ENCODE results near the gene ATG12. TPM values are rescaled to one million over a fixed set of nuclear protein-coding genes. Genes with fewer than 3 reads are reported as not detected.

Gene ATG12
- total RNA-seq, 1 donor from 2014 or later: 122 TPM

DNA sequence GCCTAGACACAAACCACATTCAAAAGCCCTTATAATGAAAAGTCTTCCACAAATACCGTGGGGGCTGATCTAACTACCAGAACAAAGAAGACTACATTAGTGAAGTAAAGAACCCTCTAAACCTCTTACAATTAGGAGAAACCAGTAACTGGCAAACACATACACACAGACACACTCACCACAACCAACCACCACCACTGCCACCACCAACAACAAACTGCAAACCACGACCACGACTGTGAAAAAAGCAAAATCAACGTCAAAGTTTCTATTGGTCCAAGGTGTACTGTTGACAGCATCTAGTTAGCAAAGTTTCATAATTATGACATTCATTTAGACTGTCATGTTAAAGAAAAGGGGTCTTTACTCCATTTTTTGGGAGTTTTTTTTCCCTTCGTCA is 27.6 kb downstream of the ATG12 start:
- H4K20me1 ChIP-seq (ENCODE audit: low read depth): peaks cover 17% of the 10 kb centered on the region
- H3K4me1 Mint-ChIP-seq: peaks cover 33% of the 10 kb centered on the region
- peaks cover 34% of the 10 kb centered on the region for H3K27me3 ChIP-seq
- peaks cover 28% of the 10 kb centered on the region for H3K36me3 Mint-ChIP-seq
- peak overlapping the region; percentile 52 for H3K4me3 Mint-ChIP-seq
- H3K27me3 Mint-ChIP-seq (ENCODE audit: insufficient read depth, low read depth): peaks cover 2% of the 10 kb centered on the region
- no peaks in the 10 kb centered on the region for H3K9me3 ChIP-seq (ENCODE audit: low read depth)
- peak overlapping the region; percentile 96 for H3K4me2 ChIP-seq
- no peak overlapping the region for H3K9ac ChIP-seq
- H2AFZ ChIP-seq (replicated peaks): no peak overlapping the region
- DNase-seq (ENCODE audit: low spot score): peak; percentile 2
- peaks cover 22% of the 10 kb centered on the region for H3K4me1 ChIP-seq
- peaks cover 10% of the 10 kb centered on the region for H3F3A ChIP-seq (ENCODE audit: low read depth)
- no peak overlapping the region for H3K27ac ChIP-seq
- H3K4me3 ChIP-seq: no peak overlapping the region
- H3K9me3 Mint-ChIP-seq: no peaks in the 10 kb centered on the region
- H3K27ac Mint-ChIP-seq: no peak overlapping the region
- H3K36me3 ChIP-seq: no peaks in the 10 kb centered on the region
- TF ChIP-seq, protein P1, sequence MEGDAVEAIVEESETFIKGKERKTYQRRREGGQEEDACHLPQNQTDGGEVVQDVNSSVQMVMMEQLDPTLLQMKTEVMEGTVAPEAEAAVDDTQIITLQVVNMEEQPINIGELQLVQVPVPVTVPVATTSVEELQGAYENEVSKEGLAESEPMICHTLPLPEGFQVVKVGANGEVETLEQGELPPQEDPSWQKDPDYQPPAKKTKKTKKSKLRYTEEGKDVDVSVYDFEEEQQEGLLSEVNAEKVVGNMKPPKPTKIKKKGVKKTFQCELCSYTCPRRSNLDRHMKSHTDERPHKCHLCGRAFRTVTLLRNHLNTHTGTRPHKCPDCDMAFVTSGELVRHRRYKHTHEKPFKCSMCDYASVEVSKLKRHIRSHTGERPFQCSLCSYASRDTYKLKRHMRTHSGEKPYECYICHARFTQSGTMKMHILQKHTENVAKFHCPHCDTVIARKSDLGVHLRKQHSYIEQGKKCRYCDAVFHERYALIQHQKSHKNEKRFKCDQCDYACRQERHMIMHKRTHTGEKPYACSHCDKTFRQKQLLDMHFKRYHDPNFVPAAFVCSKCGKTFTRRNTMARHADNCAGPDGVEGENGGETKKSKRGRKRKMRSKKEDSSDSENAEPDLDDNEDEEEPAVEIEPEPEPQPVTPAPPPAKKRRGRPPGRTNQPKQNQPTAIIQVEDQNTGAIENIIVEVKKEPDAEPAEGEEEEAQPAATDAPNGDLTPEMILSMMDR (IDR thresholded peaks at IDR 0.05): no peak
- TF ChIP-seq EZH2 (IDR thresholded peaks at IDR 0.05) (no peak), EZH2phosphoT487 (IDR thresholded peaks at IDR 0.05) (no peak)
- no peaks in the 10 kb centered on the region for H3K79me2 ChIP-seq (ENCODE audit: low read depth)

DNA sequence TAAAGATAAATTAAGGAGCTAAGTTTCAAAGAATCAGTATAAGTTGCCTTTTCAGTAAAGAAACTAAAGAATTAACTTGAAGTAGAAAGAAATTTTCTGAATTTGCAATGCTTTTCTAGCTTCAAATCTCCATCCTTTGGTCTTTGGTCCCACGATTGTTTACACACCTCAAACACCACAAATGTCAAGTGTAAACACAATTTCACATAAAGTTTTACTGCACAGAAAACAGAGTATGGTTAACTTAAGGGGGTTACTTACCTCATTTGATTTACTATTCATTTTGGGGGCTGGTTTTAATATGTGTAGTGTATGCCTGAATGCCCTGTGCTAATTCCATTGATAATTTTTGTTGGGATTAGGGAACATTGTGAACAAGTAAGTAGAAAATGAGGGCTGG is 29.0 kb downstream of the ATG12 start:
- peaks cover 10% of the 10 kb centered on the region for H3F3A ChIP-seq (ENCODE audit: low read depth)
- H3K9me3 ChIP-seq (ENCODE audit: low read depth): no peaks in the 10 kb centered on the region
- H3K79me2 ChIP-seq (ENCODE audit: low read depth): no peaks in the 10 kb centered on the region
- Mint-ChIP-seq H3K4me3 (no peak overlapping the region), H3K27me3 (ENCODE audit: insufficient read depth, low read depth) (peaks cover 2% of the 10 kb centered on the region), H3K27ac (no peak overlapping the region), H3K9me3 (no peaks in the 10 kb centered on the region), H3K36me3 (peaks cover 37% of the 10 kb centered on the region), H3K4me1 (peaks cover 22% of the 10 kb centered on the region)
- H3K9ac ChIP-seq: no peak overlapping the region
- peaks cover 17% of the 10 kb centered on the region for H4K20me1 ChIP-seq (ENCODE audit: low read depth)
- H3K27ac ChIP-seq: no peak overlapping the region
- peaks cover 22% of the 10 kb centered on the region for H3K4me1 ChIP-seq
- TF ChIP-seq, protein P1 (IDR thresholded peaks at IDR 0.05): no peak
- TF ChIP-seq EZH2phosphoT487 (IDR thresholded peaks at IDR 0.05): no peak
- TF ChIP-seq EZH2 (IDR thresholded peaks at IDR 0.05): no peak
- H3K4me2 ChIP-seq: no peak overlapping the region
- H3K27me3 ChIP-seq: peaks cover 31% of the 10 kb centered on the region
- no peak overlapping the region for H3K4me3 ChIP-seq
- H3K36me3 ChIP-seq: no peaks in the 10 kb centered on the region
- DNase-seq (ENCODE audit: low spot score): no peak
- H2AFZ ChIP-seq (replicated peaks): no peak overlapping the region

DNA sequence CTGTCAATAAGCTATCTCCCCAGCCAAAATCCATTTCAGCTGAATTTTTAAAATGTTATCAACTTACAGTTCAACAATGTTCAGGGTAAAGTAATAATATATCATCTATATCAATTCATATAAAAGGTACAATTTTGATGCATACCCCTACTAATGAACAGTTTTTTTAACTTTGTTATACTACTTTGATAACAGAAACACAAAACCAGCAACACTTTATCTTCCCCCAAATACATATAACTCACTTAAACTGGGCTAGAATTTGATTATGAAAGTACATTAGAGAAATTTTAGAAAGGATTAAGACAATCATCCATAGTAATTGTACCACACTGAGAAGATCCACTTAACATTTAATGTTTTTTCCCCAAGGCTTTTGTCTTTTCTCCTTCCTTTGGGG is 30.0 kb downstream of the ATG12 start:
- Histone ChIP-seq H3K9ac (no peak overlapping the region), H3K4me1 (peaks cover 22% of the 10 kb centered on the region), H3K27ac (no peak overlapping the region), H4K20me1 (ENCODE audit: low read depth) (peaks cover 17% of the 10 kb centered on the region), H3F3A (ENCODE audit: low read depth) (peaks cover 9% of the 10 kb centered on the region), H3K79me2 (ENCODE audit: low read depth) (no peaks in the 10 kb centered on the region), H3K4me2 (no peak overlapping the region), H3K36me3 (no peaks in the 10 kb centered on the region), H3K27me3 (peaks cover 25% of the 10 kb centered on the region), H3K9me3 (ENCODE audit: low read depth) (no peaks in the 10 kb centered on the region), H3K4me3 (no peak overlapping the region), H2AFZ (replicated peaks) (no peak overlapping the region)
- TF ChIP-seq EZH2 (IDR thresholded peaks at IDR 0.05) (no peak), EZH2phosphoT487 (IDR thresholded peaks at IDR 0.05) (no peak)
- TF ChIP-seq, protein P1 (IDR thresholded peaks at IDR 0.05): no peak
- no peak for DNase-seq (ENCODE audit: low spot score)
- Mint-ChIP-seq H3K9me3 (no peaks in the 10 kb centered on the region), H3K36me3 (peaks cover 40% of the 10 kb centered on the region), H3K27ac (no peak overlapping the region), H3K27me3 (ENCODE audit: insufficient read depth, low read depth) (peaks cover 2% of the 10 kb centered on the region), H3K4me1 (peaks cover 20% of the 10 kb centered on the region), H3K4me3 (no peak overlapping the region)

Data from neural progenitor cell (in vitro differentiated cells).